NT2/D1 (cell line): ENCODE data around the gene TRPM5.

Experiments
- SUZ12 ChIP-seq: IDR thresholded peaks from 2 replicates; pipeline ENCODE4 v1.6.1; 2011; ENCODE audit not compliant: insufficient read length, insufficient read depth; ENCODE audit errors: extremely low read depth
- YY1 ChIP-seq: IDR thresholded peaks from 2 replicates; pipeline ENCODE4 v1.6.1; 2011; ENCODE audit not compliant: insufficient read length, insufficient read depth
- ZNF274 ChIP-seq: IDR thresholded peaks from 2 replicates; pipeline ENCODE4 v1.6.1; 2011; ENCODE audit warnings: mild to moderate bottlenecking, low read depth, low read length

GRCh38 chr11:2411446-2412305, 32.6 kb downstream of the TRPM5 start:
- TF ChIP-seq YY1 (no peak), ZNF274 (no peak), SUZ12 (no peak)
